ENCODE measurements around the gene MEX3A. TPM values are rescaled to one million over a fixed set of nuclear protein-coding genes. Genes with fewer than 3 reads are reported as not detected.

The MEX3A gene
- total RNA-seq, 1 donor from 2014 or later: 1.3 TPM

- peak overlapping the region; percentile 93 to 96 for H3K27ac ChIP-seq
- no peaks in the 10 kb centered on the region for H3K36me3 ChIP-seq
- no peaks in the 10 kb centered on the region for H3K9me3 ChIP-seq
- intact Hi-C loops (cut with DNase I): loop anchor here (1.0 to 5.0 kb wide), 3 partner anchors 18 to 115 kb away; partner anchors contain the start of gene PMF1
- peaks cover 20 to 33% of the 10 kb centered on the region in 2 donors for H3K4me1 ChIP-seq
- no peaks in the 10 kb centered on the region for H3K27me3 ChIP-seq
- TF ChIP-seq, protein P1, sequence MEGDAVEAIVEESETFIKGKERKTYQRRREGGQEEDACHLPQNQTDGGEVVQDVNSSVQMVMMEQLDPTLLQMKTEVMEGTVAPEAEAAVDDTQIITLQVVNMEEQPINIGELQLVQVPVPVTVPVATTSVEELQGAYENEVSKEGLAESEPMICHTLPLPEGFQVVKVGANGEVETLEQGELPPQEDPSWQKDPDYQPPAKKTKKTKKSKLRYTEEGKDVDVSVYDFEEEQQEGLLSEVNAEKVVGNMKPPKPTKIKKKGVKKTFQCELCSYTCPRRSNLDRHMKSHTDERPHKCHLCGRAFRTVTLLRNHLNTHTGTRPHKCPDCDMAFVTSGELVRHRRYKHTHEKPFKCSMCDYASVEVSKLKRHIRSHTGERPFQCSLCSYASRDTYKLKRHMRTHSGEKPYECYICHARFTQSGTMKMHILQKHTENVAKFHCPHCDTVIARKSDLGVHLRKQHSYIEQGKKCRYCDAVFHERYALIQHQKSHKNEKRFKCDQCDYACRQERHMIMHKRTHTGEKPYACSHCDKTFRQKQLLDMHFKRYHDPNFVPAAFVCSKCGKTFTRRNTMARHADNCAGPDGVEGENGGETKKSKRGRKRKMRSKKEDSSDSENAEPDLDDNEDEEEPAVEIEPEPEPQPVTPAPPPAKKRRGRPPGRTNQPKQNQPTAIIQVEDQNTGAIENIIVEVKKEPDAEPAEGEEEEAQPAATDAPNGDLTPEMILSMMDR (IDR thresholded peaks at IDR 0.05): no peak
- no peak overlapping the region for H3K4me3 ChIP-seq
- no peak for DNase-seq (ENCODE audit: low spot score in 2 of 2)
These were observed 15.4 kb upstream of the MEX3A start for GRCh38 chr1:156097499-156098178.

- TF ChIP-seq, protein P1 (IDR thresholded peaks at IDR 0.05): peak; percentile 96 to 99 (median 99)
- intact Hi-C loops (cut with DNase I): loop anchor here (1.0 to 5.0 kb wide), 4 partner anchors 18 to 115 kb away; partner anchors contain the start of gene PMF1
- peak; percentile 76 to 96 for DNase-seq (ENCODE audit: low spot score in 2 of 2)
- no peaks in the 10 kb centered on the region for H3K27me3 ChIP-seq
- peak overlapping the region; percentile 93 to 96 for H3K27ac ChIP-seq
- H3K4me3 ChIP-seq: peak overlapping the region; percentile 30 to 32
- no peaks in the 10 kb centered on the region for H3K36me3 ChIP-seq
- peaks cover 13 to 25% of the 10 kb centered on the region in 2 donors for H3K4me1 ChIP-seq
- no peaks in the 10 kb centered on the region for H3K9me3 ChIP-seq
These were observed 14.6 kb upstream of the MEX3A start for GRCh38 chr1:156096640-156097391.

- no peaks in the 10 kb centered on the region for H3K27me3 ChIP-seq
- H3K4me1 ChIP-seq: peaks cover 12 to 19% of the 10 kb centered on the region in 2 donors
- H3K27ac ChIP-seq: peak overlapping the region; percentile 93 to 96
- no peak for DNase-seq (ENCODE audit: low spot score in 2 of 2)
- H3K9me3 ChIP-seq: no peaks in the 10 kb centered on the region
- intact Hi-C loops (cut with DNase I): loop anchor here (1.0 to 5.0 kb wide), 3 partner anchors 34 to 116 kb away; partner anchors contain the start of gene PMF1
- H3K4me3 ChIP-seq: no peak overlapping the region
- H3K36me3 ChIP-seq: no peaks in the 10 kb centered on the region
- TF ChIP-seq, protein P1 (IDR thresholded peaks at IDR 0.05): no peak
These were observed 13.7 kb upstream of the MEX3A start for GRCh38 chr1:156095906-156096508.

GRCh38 chr1:156091610-156092009 lies 9.3 kb upstream of the MEX3A start:
- Histone ChIP-seq H3K9me3 (no peaks in the 10 kb centered on the region), H3K27me3 (no peaks in the 10 kb centered on the region), H3K4me3 (no peak overlapping the region), H3K36me3 (no peaks in the 10 kb centered on the region), H3K27ac (no peak overlapping the region), H3K4me1 (peaks cover 4 to 10% of the 10 kb centered on the region in 2 donors)
- no peak for DNase-seq (ENCODE audit: low spot score in 2 of 2)
- intact Hi-C loops (cut with DNase I): no loop called here
- TF ChIP-seq, protein P1 (IDR thresholded peaks at IDR 0.05): no peak

DNA sequence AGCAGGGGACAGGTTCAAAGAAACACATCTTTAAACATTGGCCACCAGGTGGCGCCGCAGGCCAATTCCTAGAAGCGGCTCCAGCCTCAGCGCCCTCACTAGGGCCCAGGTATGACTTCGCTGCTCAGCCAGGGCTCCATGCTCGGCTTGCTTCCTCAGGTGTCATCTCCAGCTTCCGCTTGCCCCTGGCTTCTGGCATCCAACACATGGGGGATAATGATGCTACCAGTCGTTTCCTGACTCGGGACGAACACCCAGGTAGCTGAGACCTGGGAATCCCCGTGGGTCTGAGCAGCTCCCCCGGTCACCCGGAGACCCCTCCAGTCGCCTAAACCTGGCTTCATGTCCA lies 8.5 kb upstream of the MEX3A start:
- DNase-seq (ENCODE audit: low spot score in 2 of 2): peak in 1 of 2 donors; percentile 89
- TF ChIP-seq, protein P1 (IDR thresholded peaks at IDR 0.05): peak; percentile 80 to 89 (median 87)
- H3K4me1 ChIP-seq: peaks cover 0 to 2% of the 10 kb centered on the region in 2 donors
- intact Hi-C loops (cut with DNase I): loop anchor here (1.0 kb wide), 1 partner anchor 134 kb away; no protein-coding TSS in a partner anchor
- no peaks in the 10 kb centered on the region for H3K36me3 ChIP-seq
- H3K27ac ChIP-seq: no peak overlapping the region
- H3K27me3 ChIP-seq: no peaks in the 10 kb centered on the region
- H3K9me3 ChIP-seq: no peaks in the 10 kb centered on the region
- no peak overlapping the region for H3K4me3 ChIP-seq

Data from ascending aorta (tissue), 2 donors.